H1 (cell line): ENCODE results near the gene AFAP1L1. TPM values are rescaled to one million over a fixed set of nuclear protein-coding genes. Genes with fewer than 3 reads are reported as not detected.

Experiments
- CTCF ChIA-PET: fragments of 300-600 bp; sonication (Branson Sonifier 250); formaldehyde crosslinking; loops from one replicate; lab custom pipeline; 2021; ENCODE audit not compliant: partially characterized antibody; lab: Charles Lee
- POLR2A ChIA-PET: fragments of 300-600 bp; sonication (Branson Sonifier 250); formaldehyde crosslinking; loops from one replicate; lab custom pipeline; 2021; ENCODE audit warnings: inconsistent platforms; ENCODE audit not compliant: partially characterized antibody; lab: Charles Lee
- DNase-seq, 2 experiments: peaks; one replicate each; pipeline versions ENCODE4 v3.0.0 to v3.0.0-alpha.2; 2010 to 2022; ENCODE audit warnings: low spot score in 2 of 2, low read depth in 1 of 2, mixed read lengths in 1 of 2
- FAIRE-seq: peaks from 2 replicates; lab custom pipeline; 2011; peaks lifted over from hg19 to GRCh38; lab: Jason Lieb, UNC
- H2AFZ ChIP-seq: 2 replicates; pipeline ENCODE4 v1.8.1; 2012; ENCODE audit warnings: low read length, inconsistent platforms
- H2AK5ac ChIP-seq: 2 replicates; pipeline ENCODE4 v1.6.1; 2013; ENCODE audit warnings: low read depth, low read length
- H2BK120ac ChIP-seq: replicated peaks from 2 replicates; pipeline ENCODE3; 2013; ENCODE audit warnings: low read depth, low read length, inconsistent platforms
- H2BK12ac ChIP-seq: 2 replicates; pipeline ENCODE4 v1.6.1; 2013; ENCODE audit warnings: low read depth, low read length
- H2BK15ac ChIP-seq: 2 replicates; pipeline ENCODE4 v1.6.1; 2013; ENCODE audit warnings: low read length
- H2BK20ac ChIP-seq: 2 replicates; pipeline ENCODE4 v1.6.1; 2013; ENCODE audit warnings: low read length
- H2BK5ac ChIP-seq: 2 replicates; pipeline ENCODE4 v1.6.1; 2013; ENCODE audit warnings: low read depth, low read length
- H3K14ac ChIP-seq: 2 replicates; pipeline ENCODE4 v1.6.1; 2013; ENCODE audit warnings: inconsistent platforms; ENCODE audit not compliant: insufficient read length
- H3K18ac ChIP-seq: 2 replicates; pipeline ENCODE4 v1.6.1; 2013; ENCODE audit warnings: low read length; ENCODE audit errors: extremely low read depth
- H3K23ac ChIP-seq: 2 replicates; pipeline ENCODE4 v1.6.1; 2013; ENCODE audit warnings: inconsistent platforms; ENCODE audit not compliant: insufficient read length
- H3K23me2 ChIP-seq: 2 replicates; pipeline ENCODE4 v1.6.1; 2013; ENCODE audit warnings: low read depth, low read length
- H3K27ac ChIP-seq: 2 replicates; pipeline ENCODE4 v1.6.1; 2011; ENCODE audit warnings: low read depth, low read length, inconsistent platforms
- H3K27me3 ChIP-seq, 4 experiments: replicated peaks in 1 of 4; 1 replicate in 1 of 4; 2 replicates in 3 of 4; pipeline versions ENCODE4 v1.6.1 to v1.8.1; 2011 to 2013; ENCODE audit warnings: low read length in 3 of 4, mild to moderate bottlenecking in 3 of 4, inconsistent platforms in 2 of 4, mixed read lengths in 2 of 4, moderate library complexity in 1 of 4; ENCODE audit not compliant: control insufficient read depth in 3 of 4, insufficient read depth in 3 of 4; ENCODE audit errors: extremely low read depth in 1 of 4
- H3K36me3 ChIP-seq, 4 experiments: 2 replicates each; pipeline versions ENCODE4 v1.6.1 to v1.8.1; 2011 to 2013; ENCODE audit warnings: mild to moderate bottlenecking in 4 of 4, low read length in 3 of 4, moderate library complexity in 2 of 4, control low read depth in 1 of 4, inconsistent platforms in 1 of 4; ENCODE audit not compliant: insufficient read depth in 4 of 4, control insufficient read depth in 2 of 4
- H3K4ac ChIP-seq: replicated peaks from 2 replicates; pipeline ENCODE3; 2013; ENCODE audit warnings: low read length, low read depth, mixed read lengths, inconsistent platforms; ENCODE audit not compliant: insufficient read length
- H3K4me1 ChIP-seq, 4 experiments: replicated peaks in 1 of 4; 1 replicate in 1 of 4; 2 replicates in 3 of 4; pipeline versions ENCODE4 v1.6.1 to v1.8.1; 2011 to 2013; ENCODE audit warnings: low read length in 3 of 4, inconsistent platforms in 2 of 4, mixed read lengths in 1 of 4; ENCODE audit not compliant: insufficient read depth in 4 of 4, control insufficient read depth in 3 of 4
- H3K4me2 ChIP-seq, 2 experiments: 2 replicates each; pipeline versions ENCODE4 v1.6.1 to v1.8.1; 2011 to 2013; ENCODE audit warnings: low read depth in 2 of 2, low read length in 2 of 2, control low read depth in 1 of 2, inconsistent platforms in 1 of 2, mild to moderate bottlenecking in 1 of 2; ENCODE audit not compliant: insufficient read depth in 1 of 2
- H3K4me3 ChIP-seq, 4 experiments: fragments of 200-600, 300-600 bp in 1 of 4; sonication (generic), shearing (Covaris generic), sonication (Bioruptor Twin) in 1 of 4; 2 replicates each; pipeline versions ENCODE4 v1.5.1 to v1.8.1; 2011 to 2016; ENCODE audit warnings: low read length in 4 of 4, low read depth in 3 of 4, control low read depth in 2 of 4, inconsistent platforms in 2 of 4, mild to moderate bottlenecking in 2 of 4, mixed read lengths in 1 of 4, moderate library complexity in 1 of 4; ENCODE audit not compliant: insufficient read depth in 2 of 4; ENCODE audit errors: extremely low read depth in 1 of 4
- H3K56ac ChIP-seq: replicated peaks from 2 replicates; pipeline ENCODE3; 2013; ENCODE audit warnings: low read depth, mild to moderate bottlenecking, mixed read lengths, low read length, inconsistent platforms; ENCODE audit not compliant: insufficient read length
- H3K79me1 ChIP-seq: 2 replicates; pipeline ENCODE4 v1.6.1; 2013; ENCODE audit warnings: low read depth, low read length, control low read depth
- H3K79me2 ChIP-seq, 2 experiments: 2 replicates each; pipeline versions ENCODE4 v1.6.1 to v1.8.1; 2012 to 2013; ENCODE audit warnings: low read length in 2 of 2, mild to moderate bottlenecking in 2 of 2, inconsistent platforms in 1 of 2; ENCODE audit not compliant: insufficient read depth in 2 of 2, control insufficient read depth in 1 of 2
- H3K9ac ChIP-seq, 4 experiments: replicated peaks in 1 of 4; 1 replicate in 1 of 4; 2 replicates in 3 of 4; pipeline versions ENCODE4 v1.6.1 to v1.8.1; 2011 to 2013; ENCODE audit warnings: low read depth in 3 of 4, low read length in 3 of 4, control low read depth in 2 of 4, mild to moderate bottlenecking in 2 of 4, moderate library complexity in 2 of 4, inconsistent platforms in 1 of 4; ENCODE audit errors: extremely low read depth in 1 of 4
- H3K9me3 ChIP-seq, 2 experiments: 2 replicates each; pipeline versions ENCODE4 v1.6.1 to v1.8.1; 2012 to 2013; ENCODE audit warnings: mild to moderate bottlenecking in 2 of 2, moderate library complexity in 2 of 2, control low read depth in 1 of 2, inconsistent platforms in 1 of 2, low read depth in 1 of 2, low read length in 1 of 2, mixed read lengths in 1 of 2; ENCODE audit not compliant: insufficient read depth in 2 of 2
- H4K20me1 ChIP-seq, 2 experiments: replicated peaks in 1 of 2; 2 replicates each; pipeline versions ENCODE3 to v1.8.1; 2011 to 2013; ENCODE audit warnings: inconsistent platforms in 2 of 2, low read length in 2 of 2, mild to moderate bottlenecking in 1 of 2; ENCODE audit not compliant: insufficient read depth in 2 of 2, control insufficient read depth in 1 of 2
- H4K5ac ChIP-seq: 2 replicates; pipeline ENCODE4 v1.6.1; 2013; ENCODE audit warnings: low read length, low read depth, mixed read lengths, inconsistent platforms; ENCODE audit not compliant: insufficient read length
- H4K8ac ChIP-seq: 2 replicates; pipeline ENCODE4 v1.8.0; 2013; ENCODE audit warnings: mild to moderate bottlenecking, moderate library complexity, low read length, inconsistent platforms; ENCODE audit not compliant: insufficient read depth; ENCODE audit errors: extremely low read depth
- H4K91ac ChIP-seq: replicated peaks from 2 replicates; pipeline ENCODE3; 2013; ENCODE audit warnings: low read length, mixed read lengths, inconsistent platforms; ENCODE audit not compliant: insufficient read length
- ATF3 ChIP-seq: IDR thresholded peaks from 2 replicates; pipeline ENCODE4 v1.6.1; 2011; ENCODE audit warnings: low read depth, mild to moderate bottlenecking, low read length; ENCODE audit not compliant: insufficient read depth
- EGR1 ChIP-seq: IDR thresholded peaks from 2 replicates; pipeline ENCODE4 v1.6.1; 2011; ENCODE audit warnings: low read depth, low read length, borderline replicate concordance
- PHF8 ChIP-seq: fragments of 200-600 bp; sonication (generic); conservative IDR thresholded peaks from 2 replicates; pipeline ENCODE4 v1.7.1; 2012; ENCODE audit warnings: low read depth, mild to moderate bottlenecking, inconsistent platforms, low read length, moderate library complexity
- RFX5 ChIP-seq: IDR thresholded peaks from 2 replicates; pipeline ENCODE4 v1.6.1; 2011; ENCODE audit warnings: low read depth, low read length, improper control_type of control experiment, borderline replicate concordance
- RNF2 ChIP-seq: fragments of 200-900, 300-1000 bp; sonication (generic); IDR thresholded peaks from 2 replicates; pipeline ENCODE4 v1.7.1; 2016; ENCODE audit warnings: borderline replicate concordance, low read depth, mild to moderate bottlenecking, antibody characterized with exemption, low read length; ENCODE audit not compliant: poor library complexity, severe bottlenecking; ENCODE audit errors: missing control alignments
- SIRT6 ChIP-seq: IDR thresholded peaks from one replicate; pipeline ENCODE4 v1.7.1; 2012; ENCODE audit warnings: low read length, inconsistent platforms
- SP4 ChIP-seq: IDR thresholded peaks from 2 replicates; pipeline ENCODE4 v1.6.1; 2012; ENCODE audit warnings: low read length, inconsistent platforms
- TBP ChIP-seq: IDR thresholded peaks from 2 replicates; pipeline ENCODE4 v1.6.1; 2011; ENCODE audit warnings: low read depth, low read length, improper control_type of control experiment
- WGBS, 2 experiments: shearing (Covaris generic) in 1 of 2; methylation state at CpG; one replicate each; pipeline versions ENCODE4 v1.1.6 to v1.1.7; 2013 to 2015; ENCODE audit warnings: low lambda C conversion rate in 2 of 2, mixed read lengths in 2 of 2, inconsistent platforms in 1 of 2, low coverage in 1 of 2, missing lambda C conversion rate in 1 of 2; ENCODE audit not compliant: insufficient replicate concordance in 2 of 2, insufficient coverage in 1 of 2, insufficient read length in 1 of 2; ENCODE audit errors: extremely low coverage in 1 of 2, missing lambda C conversion rate in 1 of 2; 5-methylcytosine and 5-hydroxymethylcytosine counted together
- polyA plus RNA-seq, 7 experiments: library from polyadenylated mRNA; depleted of rRNA in 3 of 7; stranded (reverse) in 5 of 7; unstranded in 2 of 7; fragments of >200 nt in 5 of 7; fragments of 200-250 nt in 2 of 7; gene quantifications; 1 replicate in 5 of 7; 2 replicates in 1 of 7; 4 replicates in 1 of 7; pipeline versions ENCODE4 v1.2.1 to v1.2.3, GENCODE V29; 2011 to 2013; ENCODE audit warnings: missing spikeins in 2 of 7, mixed read lengths in 2 of 7
- total RNA-seq: library from RNA; stranded (reverse); fragmentation: NEBNext Ultra II Directional; extraction: Animal tissue kit (Norgen Biotek cat#: 25700); gene quantifications from 2 replicates; pipeline ENCODE4 v1.2.1, GENCODE V29; 2021

The AFAP1L1 gene
- total and polyA plus RNA-seq, 2 of the 8 experiments (the other 6 are each of a cell fraction or from before 2014, with no cell fraction given), result 0.79 to 4.7 TPM

GRCh38 chr5:149300441-149300840, 28.8 kb downstream of the AFAP1L1 start:
- no peak overlapping the region for H2BK15ac ChIP-seq
- 93% methylated on average over 6 of the region's 6 CpGs; no CpG with 5 or more reads in 1 of the 2 experiments for WGBS, 2 experiments
- H3K36me3 ChIP-seq, result no peaks in the 10 kb centered on the region
- peaks cover 0 to 2% (median 0%) of the 10 kb centered on the region in 4 experiments; a peak in 1 of 7 replicates for H3K4me1 ChIP-seq
- POLR2A ChIA-PET, result no interaction called here
- no peak overlapping the region for H2BK20ac ChIP-seq
- H2AK5ac ChIP-seq, result no peak overlapping the region
- H3K4me2 ChIP-seq, result no peak overlapping the region
- H3K9ac ChIP-seq, result no peak overlapping the region
- no peaks in the 10 kb centered on the region for H3K79me2 ChIP-seq
- H3K9me3 ChIP-seq, result no peaks in the 10 kb centered on the region
- CTCF ChIA-PET, result interaction anchor here (0.6 to 4.1 kb wide), 5 partner anchors 15 to 506 kb away, joined by 3 to 25 read pairs (median 5); no protein-coding TSS in a partner anchor
- no peaks in the 10 kb centered on the region for H3K79me1 ChIP-seq
- H3K4me3 ChIP-seq, result no peak overlapping the region
- no peak overlapping the region for H4K91ac ChIP-seq
- no peaks in the 10 kb centered on the region; the same call in 1 of the 2 replicates for H3K23me2 ChIP-seq
- no peak overlapping the region for H2BK5ac ChIP-seq
- H3K18ac ChIP-seq, result no peak overlapping the region
- H2BK12ac ChIP-seq, result no peak overlapping the region
- no peak overlapping the region for H2BK120ac ChIP-seq
- H3K4ac ChIP-seq, result no peak overlapping the region
- H2AFZ ChIP-seq, result no peak overlapping the region
- DNase-seq (no peak), FAIRE-seq (no peak)
- no peak overlapping the region for H4K8ac ChIP-seq
- H3K23ac ChIP-seq, result no peak overlapping the region
- H3K27me3 ChIP-seq, result no peaks in the 10 kb centered on the region
- H3K27ac ChIP-seq, result no peak overlapping the region
- no peak overlapping the region for H4K5ac ChIP-seq
- H3K56ac ChIP-seq, result no peak overlapping the region
- no peak overlapping the region for H3K14ac ChIP-seq
- H4K20me1 ChIP-seq, result no peaks in the 10 kb centered on the region
- TF ChIP-seq SIRT6 (no peak), SP4 (no peak), RFX5 (no peak), PHF8 (no peak), EGR1 (no peak), ATF3 (no peak), RNF2 (no peak), TBP (no peak)
- TF ChIP-seq, all 59 proteins: peak for 0
